MM.1S (cell line): ENCODE data around the gene BCO2.

ENCODE experiments used
- DNase-seq: peaks from one replicate; pipeline ENCODE4 v3.0.0-alpha.2; 2015
- H2AFZ ChIP-seq: fragments of 300-600 bp; sonication (generic); 2 replicates; pipeline ENCODE4 v1.6.0; 2016; ENCODE audit warnings: antibody characterized with exemption, low read length
- H3F3A ChIP-seq: fragments of 300-600 bp; sonication (generic); 2 replicates; pipeline ENCODE4 v1.6.1; 2016; ENCODE audit warnings: mild to moderate bottlenecking, antibody characterized with exemption, low read length, moderate library complexity, mixed read lengths; ENCODE audit not compliant: insufficient read depth
- H3K27ac ChIP-seq: fragments of 300-600 bp; sonication (generic); 2 replicates; pipeline ENCODE4 v1.5.1; 2016; ENCODE audit warnings: mild to moderate bottlenecking, low read length
- H3K27me3 ChIP-seq: fragments of 300-600 bp; sonication (generic); replicated peaks from 2 replicates; pipeline ENCODE4 v1.6.0; 2016; ENCODE audit warnings: low read length; ENCODE audit not compliant: insufficient read depth
- H3K36me3 ChIP-seq: fragments of 300-600 bp; sonication (generic); replicated peaks from 2 replicates; pipeline ENCODE4 v1.6.1; 2016; ENCODE audit warnings: mild to moderate bottlenecking, low read length, mixed read lengths; ENCODE audit not compliant: insufficient read depth
- H3K4me1 ChIP-seq: fragments of 300-600 bp; sonication (generic); 2 replicates; pipeline ENCODE4 v1.6.1; 2016; ENCODE audit warnings: low read length, mixed read lengths
- H3K4me2 ChIP-seq: fragments of 300-600 bp; sonication (generic); 2 replicates; pipeline ENCODE4 v1.6.0; 2016; ENCODE audit warnings: low read depth, low read length
- H3K4me3 ChIP-seq: fragments of 300-600 bp; sonication (generic); 2 replicates; pipeline ENCODE4 v1.5.1; 2016; ENCODE audit warnings: low read length, mixed read lengths
- H3K79me2 ChIP-seq: fragments of 300-600 bp; sonication (generic); 2 replicates; pipeline ENCODE4 v1.6.1; 2016; ENCODE audit warnings: mixed run types, low read length, mixed read lengths
- H3K9ac ChIP-seq: fragments of 300-600 bp; sonication (generic); 2 replicates; pipeline ENCODE4 v1.6.1; 2016; ENCODE audit warnings: low read length, mixed read lengths
- H3K9me2 ChIP-seq: fragments of 300-600 bp; sonication (generic); replicated peaks from 2 replicates; pipeline ENCODE4 v1.6.1; 2016; ENCODE audit warnings: mild to moderate bottlenecking, low read length, mixed read lengths; ENCODE audit not compliant: insufficient read depth
- H3K9me3 ChIP-seq: fragments of 300-600 bp; sonication (generic); replicated peaks from 2 replicates; pipeline ENCODE4 v1.6.1; 2016; ENCODE audit warnings: mild to moderate bottlenecking, low read length, mixed read lengths; ENCODE audit not compliant: insufficient read depth
- H4K20me1 ChIP-seq: fragments of 300-600 bp; sonication (generic); 2 replicates; pipeline ENCODE4 v1.6.1; 2016; ENCODE audit warnings: mild to moderate bottlenecking, low read length, moderate library complexity, mixed read lengths; ENCODE audit not compliant: insufficient read depth
- CTCF ChIP-seq: fragments of 300-600 bp; sonication (generic); IDR thresholded peaks from 2 replicates; pipeline ENCODE4 v1.5.1; 2016; ENCODE audit warnings: antibody characterized with exemption, low read length, mixed read lengths
- EZH2 ChIP-seq: fragments of 300-600 bp; sonication (generic); optimal IDR thresholded peaks from 2 replicates; pipeline ENCODE3; 2017; ENCODE audit warnings: low read depth, mild to moderate bottlenecking, antibody characterized with exemption, low read length, mixed read lengths
- EZH2phosphoT487 ChIP-seq: fragments of 300-600 bp; sonication (generic); IDR thresholded peaks from 2 replicates; pipeline ENCODE4 v1.6.1; 2018; ENCODE audit warnings: antibody characterized with exemption, low read length

The BCO2 gene

DNA sequence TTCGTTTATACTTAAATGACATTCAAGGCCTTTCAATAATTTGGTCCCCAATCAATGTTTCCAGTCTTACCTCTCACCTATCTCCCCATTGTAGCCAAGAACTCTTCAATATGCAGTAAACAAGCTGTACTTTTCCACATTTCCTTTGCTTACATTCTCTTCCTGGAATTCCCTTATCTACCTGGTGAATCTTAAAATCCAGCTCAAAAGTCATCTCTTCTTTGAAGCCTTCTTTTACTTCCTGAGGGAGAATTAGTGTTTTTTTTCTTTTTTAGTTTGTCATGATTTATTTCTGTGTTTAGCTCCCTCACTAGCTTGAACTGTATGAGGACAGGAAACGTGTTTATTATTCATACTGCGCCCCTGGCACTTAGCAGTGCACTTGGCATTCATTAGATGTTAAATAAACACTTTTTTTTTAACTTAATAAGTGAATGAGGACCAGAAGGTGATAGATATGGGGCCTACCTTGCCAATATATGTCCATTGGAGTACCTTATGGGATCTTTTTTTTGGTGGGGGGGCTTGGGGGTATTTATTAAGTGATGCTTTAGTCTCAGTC lies 46.0 kb downstream of the BCO2 start:
- H3K9me3 ChIP-seq, result no peaks in the 10 kb centered on the region
- no peak overlapping the region for H2AFZ ChIP-seq
- H3K4me2 ChIP-seq, result no peak overlapping the region
- no peaks in the 10 kb centered on the region for H3K36me3 ChIP-seq
- no peak overlapping the region for H3K9ac ChIP-seq
- no peaks in the 10 kb centered on the region for H3K9me2 ChIP-seq
- no peak overlapping the region for H3K4me3 ChIP-seq
- TF ChIP-seq EZH2 (no peak), CTCF (no peak), EZH2phosphoT487 (no peak)
- H3F3A ChIP-seq, result no peaks in the 10 kb centered on the region
- H3K27ac ChIP-seq, result no peak overlapping the region
- DNase-seq, result no peak
- H3K27me3 ChIP-seq, result no peaks in the 10 kb centered on the region
- H3K79me2 ChIP-seq, result no peaks in the 10 kb centered on the region
- H4K20me1 ChIP-seq, result no peaks in the 10 kb centered on the region
- no peaks in the 10 kb centered on the region for H3K4me1 ChIP-seq

GRCh38 chr11:112222303-112222702 lies 47.0 kb downstream of the BCO2 start:
- no peak for DNase-seq
- Histone ChIP-seq H2AFZ (no peak overlapping the region), H3K9me3 (no peaks in the 10 kb centered on the region), H3K4me3 (no peak overlapping the region), H3K4me1 (0 out of 2 replicates have a peak, but pooled peaks cover 3% of the 10 kb centered on the region), H3K9me2 (no peaks in the 10 kb centered on the region), H3F3A (no peaks in the 10 kb centered on the region), H3K9ac (no peak overlapping the region), H3K36me3 (no peaks in the 10 kb centered on the region), H3K27ac (no peak overlapping the region), H3K4me2 (no peak overlapping the region), H3K79me2 (peaks cover 8% of the 10 kb centered on the region), H3K27me3 (no peaks in the 10 kb centered on the region), H4K20me1 (no peaks in the 10 kb centered on the region)
- TF ChIP-seq EZH2phosphoT487 (no peak), CTCF (no peak), EZH2 (no peak)

GRCh38 chr11:112223121-112223520 lies 47.8 kb downstream of the BCO2 start:
- H3K4me2 ChIP-seq, result no peak overlapping the region
- H4K20me1 ChIP-seq, result no peaks in the 10 kb centered on the region
- TF ChIP-seq EZH2phosphoT487 (no peak), EZH2 (no peak), CTCF (no peak)
- H3K9me2 ChIP-seq, result no peaks in the 10 kb centered on the region
- no peaks in the 10 kb centered on the region for H3F3A ChIP-seq
- H3K36me3 ChIP-seq, result no peaks in the 10 kb centered on the region
- no peak overlapping the region for H3K9ac ChIP-seq
- 0 out of 2 replicates have a peak, but pooled peaks cover 6% of the 10 kb centered on the region for H3K4me1 ChIP-seq
- H3K4me3 ChIP-seq, result no peak overlapping the region
- H3K9me3 ChIP-seq, result no peaks in the 10 kb centered on the region
- no peak overlapping the region for H2AFZ ChIP-seq
- H3K27me3 ChIP-seq, result no peaks in the 10 kb centered on the region
- peaks cover 16% of the 10 kb centered on the region for H3K79me2 ChIP-seq
- no peak for DNase-seq
- H3K27ac ChIP-seq, result no peak overlapping the region
